Coronary artery (tissue), 2 donors: ENCODE measurements around the gene GIGYF1.
A peak's percentile ranks its signal among the peaks of the same experiment; 100 is the strongest.

Experiments
- DNase-seq: peaks from one replicate; pipeline ENCODE4 v3.0.0-alpha.2; 2017; ENCODE audit warnings: low spot score
- H3K27ac ChIP-seq, 2 donors: fragments of 200-600 bp; sonication (generic); one replicate each; pipeline ENCODE4 v1.5.1; 2016 to 2019
- H3K4me3 ChIP-seq: fragments of 200-600 bp; sonication (generic); 2 replicates; pipeline ENCODE4 v1.5.1; 2016; ENCODE audit warnings: mild to moderate bottlenecking, moderate library complexity
- CTCF ChIP-seq: fragments of 200-600 bp; sonication (generic); IDR thresholded peaks from one replicate; pipeline ENCODE4 v1.5.1; 2019; ENCODE audit warnings: antibody characterized with exemption

GIGYF1 gene

GRCh38 chr7:100692578-100692961 is 1.5 kb downstream of the GIGYF1 start:
- Histone ChIP-seq H3K4me3 (peak overlapping the region; percentile 98), H3K27ac (peak overlapping the region in 1 of 2 donors; percentile 33)
- TF ChIP-seq CTCF: no peak
- DNase-seq: no peak

DNA sequence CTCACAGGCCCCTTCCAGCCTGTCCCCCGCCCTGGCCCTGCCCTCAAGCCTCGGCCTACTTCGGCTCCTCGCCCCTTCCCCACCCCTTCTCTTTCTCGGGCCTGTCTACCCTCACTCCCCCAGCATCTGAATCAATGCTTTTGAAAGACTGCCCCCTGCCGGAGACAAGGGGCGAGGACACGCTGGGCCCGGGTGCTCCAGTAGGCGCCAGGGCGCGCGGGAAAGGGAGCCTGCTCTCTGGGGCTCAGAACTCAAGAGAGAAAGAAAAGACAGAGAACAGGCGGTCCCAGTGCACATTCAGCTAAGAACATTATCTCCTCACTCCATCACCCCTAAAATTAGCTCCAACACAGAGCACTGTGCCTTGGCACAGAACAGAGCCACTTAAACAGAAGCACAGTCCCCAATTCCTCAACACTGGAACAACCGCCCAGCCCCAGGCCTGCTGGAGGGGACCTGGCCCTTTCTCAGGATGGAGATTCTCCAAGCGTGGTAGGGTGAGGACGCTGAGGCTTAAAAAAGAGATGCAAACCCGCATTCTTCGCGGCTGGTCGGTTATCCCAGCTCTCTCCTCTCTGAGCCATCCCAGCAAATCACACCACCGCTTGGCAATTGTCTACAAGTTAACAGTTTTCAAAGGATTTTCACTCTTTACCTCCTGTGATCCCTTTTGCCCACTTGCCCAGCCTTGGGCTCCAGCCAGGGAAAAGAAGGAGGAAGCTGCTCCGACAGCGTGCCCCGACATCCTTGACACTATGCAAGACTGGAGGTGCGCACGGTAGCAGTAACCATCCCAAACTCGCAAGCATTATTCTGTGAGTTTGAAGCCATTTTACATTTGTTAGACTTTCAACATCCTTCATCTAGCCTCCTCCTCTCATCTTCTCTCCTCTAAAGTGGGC is 2.1 kb downstream of the GIGYF1 start:
- peak; percentile 82 for TF ChIP-seq CTCF
- peak overlapping the region; percentile 98 for H3K4me3 ChIP-seq
- DNase-seq: no peak
- H3K27ac ChIP-seq: peak overlapping the region in 1 of 2 donors; percentile 33

DNA sequence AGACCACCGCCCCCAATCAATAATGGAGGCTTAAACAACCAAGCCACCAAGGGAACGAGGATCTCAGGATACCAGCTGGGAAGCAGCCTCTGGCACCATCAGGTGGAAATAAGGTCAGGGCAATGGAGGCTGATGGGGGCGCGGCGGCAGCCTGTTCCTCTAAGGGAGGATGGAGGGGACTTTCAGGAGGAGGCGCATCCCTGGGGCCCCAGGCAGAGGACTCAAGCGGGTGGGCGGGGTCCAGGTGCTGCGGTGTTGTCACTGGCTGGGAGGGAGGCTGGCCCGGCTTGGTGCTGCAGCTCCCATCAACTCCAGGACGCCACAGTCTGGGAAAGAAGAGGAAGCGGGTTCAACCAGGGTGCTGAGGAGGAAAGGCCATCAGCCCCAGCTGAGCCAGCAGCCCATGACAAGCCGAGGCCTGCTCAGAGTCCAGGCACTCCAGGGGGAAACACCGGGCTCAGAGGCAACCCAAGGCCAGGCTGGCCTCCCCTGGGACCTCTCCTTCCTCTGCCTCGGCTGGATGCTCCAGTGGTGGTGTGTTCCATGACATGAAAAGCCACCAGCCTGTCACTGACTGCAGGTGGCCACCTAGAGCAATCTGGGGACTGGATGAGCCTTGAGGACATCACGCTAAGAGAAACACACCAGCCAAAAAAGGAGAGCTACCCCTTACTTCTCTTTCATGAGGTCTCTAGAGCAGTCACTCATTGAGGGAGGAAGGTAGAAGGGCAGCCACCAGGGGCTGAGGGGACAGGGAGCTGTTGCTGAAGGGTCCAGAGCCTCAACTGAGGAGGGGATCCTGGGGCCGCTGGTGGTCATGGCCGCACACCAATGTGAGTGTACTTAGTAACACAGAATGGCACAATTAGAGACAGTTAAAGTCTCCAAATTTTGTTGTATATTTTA is 4.6 kb downstream of the GIGYF1 start:
- H3K27ac ChIP-seq: no peak overlapping the region

GRCh38 chr7:100688326-100688860 is 5.7 kb downstream of the GIGYF1 start:
- H3K4me3 ChIP-seq: no peak overlapping the region
- peak overlapping the region in 1 of 2 donors; percentile 19 for H3K27ac ChIP-seq
- no peak for DNase-seq
- no peak for TF ChIP-seq CTCF

More for the DNA sequence above, 4.6 kb downstream of the GIGYF1 start:
- no peak overlapping the region for H3K4me3 ChIP-seq
- no peak for TF ChIP-seq CTCF
- DNase-seq: no peak

DNA sequence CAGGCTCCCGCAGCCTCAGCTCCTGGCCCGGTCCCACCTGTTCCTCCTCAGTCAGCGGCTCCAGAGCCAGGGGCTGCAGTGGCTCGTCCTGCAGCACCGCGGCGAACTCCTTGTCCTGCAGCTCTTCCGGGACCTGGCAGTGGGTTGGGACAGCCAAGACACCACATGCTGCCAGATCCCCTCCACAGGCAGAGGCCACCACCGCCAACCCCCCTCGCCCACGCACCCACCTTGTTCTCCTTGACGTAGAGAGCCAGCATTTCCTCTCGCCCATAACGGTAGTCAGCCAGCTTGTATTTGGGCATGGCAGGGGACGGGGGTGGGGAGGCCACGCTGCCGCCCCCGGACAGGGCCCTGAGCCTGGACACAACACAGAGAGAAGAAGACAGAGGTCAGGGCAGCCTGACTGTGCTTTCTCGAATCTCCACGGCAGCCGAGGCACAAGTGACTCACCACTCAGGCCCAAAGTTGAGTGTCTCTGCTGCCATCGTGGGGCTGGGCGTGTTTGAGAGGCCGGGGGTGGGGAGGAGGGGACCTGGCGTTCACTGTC is 6.2 kb downstream of the GIGYF1 start:
- Histone ChIP-seq H3K27ac (peak overlapping the region in 1 of 2 donors; percentile 19), H3K4me3 (no peak overlapping the region)
- no peak for DNase-seq
- TF ChIP-seq CTCF: no peak

DNA sequence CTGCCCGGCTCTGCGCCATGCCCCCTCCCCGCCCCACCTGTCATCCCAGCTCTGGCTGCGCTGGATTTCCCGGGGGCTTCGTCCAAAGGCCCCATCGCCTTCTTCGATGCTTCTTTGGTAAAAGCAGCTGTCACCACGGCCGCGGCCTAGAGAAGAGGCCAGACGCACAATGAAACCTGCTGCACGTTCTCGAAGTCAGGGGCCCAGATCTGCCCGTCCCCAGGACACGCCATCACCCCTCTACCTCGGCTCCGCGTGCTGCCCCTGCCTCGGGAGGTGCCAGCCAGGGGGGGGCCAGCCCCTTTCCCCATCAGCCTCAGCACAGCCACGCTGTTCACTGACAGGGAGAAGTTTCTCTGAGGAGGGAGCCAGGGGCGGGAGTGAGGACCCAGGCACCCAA is 6.8 kb downstream of the GIGYF1 start:
- no peak for DNase-seq
- H3K4me3 ChIP-seq: no peak overlapping the region
- TF ChIP-seq CTCF: no peak
- peak overlapping the region in 1 of 2 donors; percentile 16 for H3K27ac ChIP-seq
